H1 (cell line): ENCODE data around the gene YRDC. TPM values are rescaled to one million over a fixed set of nuclear protein-coding genes. Genes with fewer than 3 reads are reported as not detected.

Experiments
- ATF2 ChIP-seq: IDR thresholded peaks from 2 replicates; pipeline ENCODE4 v1.6.1; 2012; ENCODE audit warnings: low read length, inconsistent platforms
- EGR1 ChIP-seq: IDR thresholded peaks from 2 replicates; pipeline ENCODE4 v1.6.1; 2011; ENCODE audit warnings: low read depth, low read length, borderline replicate concordance
- polyA plus RNA-seq, 7 experiments: library from polyadenylated mRNA; depleted of rRNA in 3 of 7; stranded (reverse) in 5 of 7; unstranded in 2 of 7; fragments of >200 nt in 5 of 7; fragments of 200-250 nt in 2 of 7; gene quantifications; 1 replicate in 5 of 7; 2 replicates in 1 of 7; 4 replicates in 1 of 7; pipeline versions ENCODE4 v1.2.1 to v1.2.3, GENCODE V29; 2011 to 2013; ENCODE audit warnings: missing spikeins in 2 of 7, mixed read lengths in 2 of 7
- total RNA-seq: library from RNA; stranded (reverse); fragmentation: NEBNext Ultra II Directional; extraction: Animal tissue kit (Norgen Biotek cat#: 25700); gene quantifications from 2 replicates; pipeline ENCODE4 v1.2.1, GENCODE V29; 2021

YRDC gene
- total and polyA plus RNA-seq, 2 of the 8 experiments (the other 6 are each of a cell fraction or from before 2014, with no cell fraction given) = 21.1 to 21.6 TPM

- no peak for TF ChIP-seq ATF2
- TF ChIP-seq EGR1 = no peak
Measured at GRCh38 chr1:37825506-37825905, 17.5 kb upstream of the YRDC start (continued).
